ENCODE results near the gene PLAC8L1.
"Not testable (repeated sequence)": the region's sequence is repeated elsewhere in the genome, so short reads cannot be mapped to it uniquely, and the experiment has no call there.

Gene PLAC8L1

GRCh38 chr5:146105477-146105876 lies at the start of gene PLAC8L1:
Gene PLAC8L1, minus strand, starts transcription at chr5:146105577. Its CDS starts 1,266 bp downstream, at chr5:146104311.
- DNase-seq: no peak

- no peak for DNase-seq
Observed at GRCh38 chr5:146151970-146152369, 46.6 kb upstream of the PLAC8L1 start.

GRCh38 chr5:146137967-146138403 lies 32.6 kb upstream of the PLAC8L1 start:
- DNase-seq: no peak

- DNase-seq: peak; percentile 28
Observed at GRCh38 chr5:146130440-146131045, 25.2 kb upstream of the PLAC8L1 start.

GRCh38 chr5:146126068-146126467 lies 20.7 kb upstream of the PLAC8L1 start:
- DNase-seq: no peak

GRCh38 chr5:146124580-146124979 lies 19.2 kb upstream of the PLAC8L1 start:
- no peak for DNase-seq

GRCh38 chr5:146121451-146121850 lies 16.1 kb upstream of the PLAC8L1 start:
- DNase-seq: not testable (repeated sequence)

- no peak for DNase-seq
Observed at GRCh38 chr5:146118322-146118721, 12.9 kb upstream of the PLAC8L1 start.

- DNase-seq: not testable (repeated sequence)
Observed at GRCh38 chr5:146117216-146117615, 11.8 kb upstream of the PLAC8L1 start.

- DNase-seq: no peak
Observed at GRCh38 chr5:146116361-146116760, 11.0 kb upstream of the PLAC8L1 start.

GRCh38 chr5:146112476-146112875 lies 7.1 kb upstream of the PLAC8L1 start:
- DNase-seq: no peak

GRCh38 chr5:146111409-146111808 lies 6.0 kb upstream of the PLAC8L1 start:
- no peak for DNase-seq

GRCh38 chr5:146109379-146109778 lies 4.0 kb upstream of the PLAC8L1 start:
- DNase-seq: no peak

GRCh38 chr5:146108870-146109269 lies 3.5 kb upstream of the PLAC8L1 start:
- DNase-seq: not testable (repeated sequence)

- DNase-seq: no peak
Observed at GRCh38 chr5:146107901-146108300, 2.5 kb upstream of the PLAC8L1 start.

GRCh38 chr5:146103594-146103993 lies 1.8 kb downstream of the PLAC8L1 start:
- no peak for DNase-seq

GRCh38 chr5:146101646-146102045 lies 3.7 kb downstream of the PLAC8L1 start:
- DNase-seq: no peak

- DNase-seq: no peak
Observed at GRCh38 chr5:146098047-146098446, 7.3 kb downstream of the PLAC8L1 start.

- no peak for DNase-seq
Observed at GRCh38 chr5:146091881-146092280, 13.5 kb downstream of the PLAC8L1 start.

GRCh38 chr5:146089287-146089686 lies 16.1 kb downstream of the PLAC8L1 start:
- no peak for DNase-seq

- DNase-seq: no peak
Observed at GRCh38 chr5:146088098-146088497, 17.3 kb downstream of the PLAC8L1 start.

- no peak for DNase-seq
Observed at GRCh38 chr5:146084376-146084775, 21.0 kb downstream of the PLAC8L1 start.

GRCh38 chr5:146082798-146083197 lies 22.6 kb downstream of the PLAC8L1 start:
- DNase-seq: no peak

- no peak for DNase-seq
Observed at GRCh38 chr5:146081556-146081955, 23.8 kb downstream of the PLAC8L1 start.

GRCh38 chr5:146079695-146080373 lies 25.5 kb downstream of the PLAC8L1 start:
- peak; percentile 5 for DNase-seq

Measured in CD4-positive, alpha-beta T cell treated with Interleukin-10 for 1 hour (primary cell).